Testis (tissue), 3 donors: ENCODE data around the gene SCAMP2. TPM values are rescaled to one million over a fixed set of nuclear protein-coding genes. Genes with fewer than 3 reads are reported as not detected.

Experiments
- DNase-seq: peaks from one replicate; pipeline ENCODE4 v3.0.0-alpha.2; 2019
- H3K27ac ChIP-seq, 2 donors: fragments of 200-600 bp; sonication (generic); one replicate each; pipeline ENCODE4 v1.5.1; 2019
- H3K27me3 ChIP-seq: fragments of 200-600 bp; sonication (generic); one replicate; pipeline ENCODE4 v1.5.1; 2019
- H3K36me3 ChIP-seq: fragments of 200-600 bp; sonication (generic); one replicate; pipeline ENCODE4 v1.5.1; 2017; ENCODE audit warnings: low read depth; ENCODE audit errors: missing control alignments
- H3K4me1 ChIP-seq: fragments of 200-600 bp; sonication (generic); one replicate; pipeline ENCODE4 v1.5.1; 2019
- H3K4me3 ChIP-seq, 2 donors: fragments of 200-600 bp; sonication (generic); one replicate each; pipeline ENCODE4 v1.5.1; 2017 to 2019
- H3K9me3 ChIP-seq: fragments of 200-600 bp; sonication (generic); one replicate; pipeline ENCODE4 v1.5.1; 2017
- CTCF ChIP-seq, 3 experiments: fragments of 450-650 bp in 2 of 3; fragments of 200-600 bp in 1 of 3; sonication (generic) in 1 of 3; IDR thresholded peaks; one replicate each; pipeline ENCODE4 v1.5.1; 2016 to 2019; ENCODE audit warnings: antibody characterized with exemption in 3 of 3, mild to moderate bottlenecking in 2 of 3, moderate library complexity in 1 of 3
- POLR2A ChIP-seq: fragments of 450-650 bp; IDR thresholded peaks from one replicate; pipeline ENCODE4 v1.6.1; 2017; ENCODE audit warnings: antibody characterized with exemption, mild to moderate bottlenecking, moderate library complexity
- WGBS, 2 donors: methylation state at CpG; one replicate each; pipeline ENCODE4 v1.1.5; 2018; 5-methylcytosine and 5-hydroxymethylcytosine counted together
- intact Hi-C: fragments of 100-400 bp; cut with DNase I; formaldehyde crosslinking; loops from one replicate; pipeline ENCODE4 v1.15.1; 2023; ENCODE audit warnings: low total_unique reads
- microRNA-seq, 2 donors: library from miRNA; unstranded; fragments of <30 nt; microRNA quantifications; one replicate each; pipeline ENCODE4, GENCODE V29; 2016; ENCODE audit warnings: borderline number of aligned reads in 2 of 2, borderline replicate concordance in 1 of 2
- polyA plus RNA-seq: library from polyadenylated mRNA; stranded (reverse); fragments of 350-450 nt; fragmentation: Illumina TruSeq; extraction: RNeasy Lipid Tissue Mini Kit (QIAGEN cat#74804); gene quantifications from one replicate; pipeline ENCODE4 v1.2.3, GENCODE V29; 2014; ENCODE audit warnings: low read depth, low replicate concordance; ENCODE audit not compliant: insufficient read depth
- small RNA-seq, 2 donors: library from RNA; depleted of rRNA; stranded (forward); fragments of <200 nt; gene quantifications; one replicate each; pipeline ENCODE3, GENCODE V24; 2016
- total RNA-seq, 2 donors: library from RNA; depleted of rRNA; stranded (reverse); fragments of >200 nt; gene quantifications; one replicate each; pipeline ENCODE4 v1.2.3, GENCODE V29; 2016

The SCAMP2 gene
- total and polyA plus RNA-seq, 3 donors from 2014 or later, result 94.8 to 130 (median 103) TPM

GRCh38 chr15:74794970-74795349 lies 78.2 kb downstream of the SCAMP2 start:
- H3K4me1 ChIP-seq, result peaks cover 8% of the 10 kb centered on the region

GRCh38 chr15:74794248-74794969 lies 78.8 kb downstream of the SCAMP2 start:
- WGBS, 2 donors, result 80 to 94% methylated on average over 6 of the region's 9 CpGs
- intact Hi-C loops, result no loop called here
- H3K4me3 ChIP-seq, result no peak overlapping the region
- H3K27ac ChIP-seq, result no peak overlapping the region
- TF ChIP-seq CTCF (IDR thresholded peaks at IDR 0.05) (no peak), POLR2A (no peak)
- H3K36me3 ChIP-seq, result no peaks in the 10 kb centered on the region
- H3K27me3 ChIP-seq, result no peaks in the 10 kb centered on the region
- DNase-seq, result no peak
- H3K9me3 ChIP-seq, result no peaks in the 10 kb centered on the region
- peaks cover 14% of the 10 kb centered on the region for H3K4me1 ChIP-seq

More at GRCh38 chr15:74794970-74795349, 78.2 kb downstream of the SCAMP2 start:
- no peaks in the 10 kb centered on the region for H3K9me3 ChIP-seq
- H3K36me3 ChIP-seq, result no peaks in the 10 kb centered on the region
- no peaks in the 10 kb centered on the region for H3K27me3 ChIP-seq
- DNase-seq, result no peak
- intact Hi-C loops, result no loop called here
- TF ChIP-seq POLR2A (no peak), CTCF (IDR thresholded peaks at IDR 0.05) (no peak)
- no peak overlapping the region for H3K4me3 ChIP-seq
- H3K27ac ChIP-seq, result no peak overlapping the region
- 95 to 97% methylated on average over 9 of the region's 9 CpGs for WGBS, 2 donors

Small RNA genes within 50 kb of the gene (microRNA-seq; reads per million reads assigned to microRNA genes)
- gene MIR6882, result 0 to 2.1 reads per million in 2 donors

Small RNA genes within 50 kb of the gene (small RNA-seq; reads per million reads assigned to genes)
- gene CPLX3 (0 reads per million in 2 donors), gene MIR6882 (0.19 to 0.37 reads per million in 2 donors)

Other genes with a start within 250 kb of the SCAMP2 start
- 10 to 100 TPM; 53.8 to 56.5 TPM for gene EDC3, start 177.3 kb downstream of the SCAMP2 start, total RNA-seq
- 96.0 TPM for gene EDC3, start 177.3 kb downstream of the SCAMP2 start, polyA plus RNA-seq
- gene CYP1A1, start 147.8 kb downstream of the SCAMP2 start, total RNA-seq, result under 1 TPM; 0.19 to 0.31 TPM
- gene CYP1A1, start 147.8 kb downstream of the SCAMP2 start, polyA plus RNA-seq, result 5.6 TPM
- under 1 TPM; 0.12 to 0.31 TPM for gene CYP1A2, start 124.5 kb downstream of the SCAMP2 start, total RNA-seq
- gene CYP1A2, start 124.5 kb downstream of the SCAMP2 start, polyA plus RNA-seq, result not detected
- gene CSK, start 91.3 kb downstream of the SCAMP2 start, total RNA-seq, result 10 to 100 TPM; 41.5 to 43.1 TPM
- gene CSK, start 91.3 kb downstream of the SCAMP2 start, polyA plus RNA-seq, result 45.6 TPM
- 1 to 10 TPM; 4.3 to 4.6 TPM for gene LMAN1L, start 60.5 kb downstream of the SCAMP2 start, total RNA-seq
- gene LMAN1L, start 60.5 kb downstream of the SCAMP2 start, polyA plus RNA-seq, result 2.2 TPM
- gene CPLX3, start 46.7 kb downstream of the SCAMP2 start, total RNA-seq, result 1 to 10 TPM; 3.7 to 5.7 TPM
- gene CPLX3, start 46.7 kb downstream of the SCAMP2 start, polyA plus RNA-seq, result 3.6 TPM
- gene ULK3, start 30.2 kb downstream of the SCAMP2 start, total RNA-seq, result 10 to 100 TPM; 68.2 to 78.5 TPM
- gene ULK3, start 30.2 kb downstream of the SCAMP2 start, polyA plus RNA-seq, result 27.0 TPM
- 10 to 100 TPM; 65.4 to 78.1 TPM for gene MPI, start 16.7 kb upstream of the SCAMP2 start, total RNA-seq
- 92.6 TPM for gene MPI, start 16.7 kb upstream of the SCAMP2 start, polyA plus RNA-seq
- gene FAM219B, start 33.5 kb upstream of the SCAMP2 start, total RNA-seq, result 10 to 100 TPM; 40.2 to 40.6 TPM
- gene FAM219B, start 33.5 kb upstream of the SCAMP2 start, polyA plus RNA-seq, result 32.6 TPM
- 100 to 1,000 TPM in 1 of 2 donors, 10 to 100 TPM in 1; 77.4 to 107 TPM for gene COX5A, start 64.7 kb upstream of the SCAMP2 start, total RNA-seq
- gene COX5A, start 64.7 kb upstream of the SCAMP2 start, polyA plus RNA-seq, result 426 TPM
- 10 to 100 TPM in 1 of 2 donors, 1 to 10 TPM in 1; 6.5 to 15.9 TPM for gene RPP25, start 83.4 kb upstream of the SCAMP2 start, total RNA-seq
- gene RPP25, start 83.4 kb upstream of the SCAMP2 start, polyA plus RNA-seq, result 6.8 TPM
- 10 to 100 TPM; 25.3 to 37.0 TPM for gene SCAMP5, start 122.2 kb upstream of the SCAMP2 start, total RNA-seq
- 27.4 TPM for gene SCAMP5, start 122.2 kb upstream of the SCAMP2 start, polyA plus RNA-seq
- 10 to 100 TPM; 23.6 to 31.6 TPM for gene PPCDC, start 150.2 kb upstream of the SCAMP2 start, total RNA-seq
- 18.0 TPM for gene PPCDC, start 150.2 kb upstream of the SCAMP2 start, polyA plus RNA-seq